OCI-LY7 (cell line): ENCODE data around the gene HEATR5A.

Experiments used
- CTCF ChIP-seq: fragments of 200-600 bp; sonication (generic); conservative IDR thresholded peaks from 2 replicates; pipeline ENCODE4 v1.5.1; 2014; ENCODE audit warnings: mild to moderate bottlenecking, antibody characterized with exemption, low read length, moderate library complexity, mixed read lengths
- EZH2phosphoT487 ChIP-seq: fragments of 200-600 bp; sonication (generic); IDR thresholded peaks from 2 replicates; pipeline ENCODE4 v1.6.1; 2018; ENCODE audit warnings: low read depth, borderline replicate concordance, mild to moderate bottlenecking, mixed run types, antibody characterized with exemption, low read length, moderate library complexity, mixed read lengths

- TF ChIP-seq EZH2phosphoT487 (no peak), CTCF (no peak)
Measured at GRCh38 chr14:31411218-31411727, 9.1 kb downstream of the HEATR5A start.
